IMR-90 (cell line): Measurements from ENCODE around the gene USP30. TPM values are rescaled to one million over a fixed set of nuclear protein-coding genes. Genes with fewer than 3 reads are reported as not detected.

Source experiments
- CEBPB ChIP-seq: IDR thresholded peaks from 2 replicates; pipeline ENCODE4 v1.6.1; 2012; ENCODE audit warnings: low read depth, low read length, improper control_type of control experiment
- POLR2A ChIP-seq: IDR thresholded peaks from 2 replicates; pipeline ENCODE4 v1.6.1; 2012; ENCODE audit warnings: mild to moderate bottlenecking, low read depth, low read length
- RCOR1 ChIP-seq: IDR thresholded peaks from 2 replicates; pipeline ENCODE4 v1.6.1; 2012; ENCODE audit warnings: mild to moderate bottlenecking, low read length, improper control_type of control experiment; ENCODE audit not compliant: insufficient replicate concordance
- polyA plus RNA-seq, 3 experiments: library from polyadenylated mRNA; depleted of rRNA; stranded (reverse); fragments of >200 nt; gene quantifications; 2 replicates each; pipeline ENCODE4 v1.2.3, GENCODE V29; 2012; ENCODE audit warnings: low replicate concordance in 1 of 3
- total RNA-seq: library from RNA; depleted of rRNA; stranded (reverse); fragments of >200 nt; gene quantifications from 2 replicates; pipeline ENCODE4 v1.2.3, GENCODE V29; 2012
- TF ChIP-seq, protein P1 (sequence below): conservative IDR thresholded peaks from 2 replicates; pipeline ENCODE4 v1.5.1; 2012; ENCODE audit warnings: mild to moderate bottlenecking, low read depth, low read length, improper control_type of control experiment

Gene USP30
- total and polyA plus RNA-seq, 2 of the 4 experiments (the other 2 are of a cell fraction): 10.4 to 11.2 TPM

DNA sequence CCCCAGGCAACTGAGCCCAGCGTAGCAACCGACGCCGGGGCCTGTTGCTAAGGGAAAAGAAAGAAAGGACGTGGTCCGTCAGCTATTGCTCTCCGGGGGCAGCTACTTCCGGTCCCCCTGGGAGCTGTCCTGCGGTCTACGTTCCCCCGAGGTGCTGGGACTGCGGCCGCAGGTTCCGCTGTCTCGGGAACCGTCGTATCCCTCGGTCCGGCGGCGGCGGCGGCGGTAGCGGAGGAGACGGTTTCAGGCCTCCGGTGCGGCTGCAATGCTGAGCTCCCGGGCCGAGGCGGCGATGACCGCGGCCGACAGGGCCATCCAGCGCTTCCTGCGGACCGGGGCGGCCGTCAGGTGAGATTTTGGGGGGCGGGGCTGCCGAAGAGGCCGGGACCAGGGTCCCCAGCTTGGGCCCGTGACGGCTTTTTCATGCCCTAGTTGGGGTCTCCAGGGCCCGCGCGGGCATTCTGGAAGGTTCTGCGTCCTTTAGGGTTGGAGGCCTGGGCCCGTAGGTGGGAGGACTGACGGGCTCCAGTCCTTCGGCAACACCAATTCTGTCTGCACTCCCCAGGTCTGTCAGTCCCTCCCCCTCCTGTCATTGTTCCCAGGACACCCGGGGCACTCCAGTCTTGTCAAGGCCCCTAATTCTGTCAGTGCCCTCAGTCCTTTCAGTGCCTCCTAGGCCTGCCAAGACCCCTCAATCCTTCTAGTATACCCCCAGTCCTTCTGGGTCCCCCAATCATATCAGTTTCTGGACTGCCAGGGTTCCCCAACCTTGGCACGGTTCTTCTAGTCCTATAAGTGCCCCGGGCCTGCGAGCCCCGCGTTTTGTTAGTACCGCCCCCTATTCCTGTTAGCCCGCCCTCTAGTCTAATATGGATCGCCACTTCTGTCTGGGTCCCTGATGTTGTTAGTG, at the start of gene USP30 (continued):
- TF ChIP-seq, protein P1, sequence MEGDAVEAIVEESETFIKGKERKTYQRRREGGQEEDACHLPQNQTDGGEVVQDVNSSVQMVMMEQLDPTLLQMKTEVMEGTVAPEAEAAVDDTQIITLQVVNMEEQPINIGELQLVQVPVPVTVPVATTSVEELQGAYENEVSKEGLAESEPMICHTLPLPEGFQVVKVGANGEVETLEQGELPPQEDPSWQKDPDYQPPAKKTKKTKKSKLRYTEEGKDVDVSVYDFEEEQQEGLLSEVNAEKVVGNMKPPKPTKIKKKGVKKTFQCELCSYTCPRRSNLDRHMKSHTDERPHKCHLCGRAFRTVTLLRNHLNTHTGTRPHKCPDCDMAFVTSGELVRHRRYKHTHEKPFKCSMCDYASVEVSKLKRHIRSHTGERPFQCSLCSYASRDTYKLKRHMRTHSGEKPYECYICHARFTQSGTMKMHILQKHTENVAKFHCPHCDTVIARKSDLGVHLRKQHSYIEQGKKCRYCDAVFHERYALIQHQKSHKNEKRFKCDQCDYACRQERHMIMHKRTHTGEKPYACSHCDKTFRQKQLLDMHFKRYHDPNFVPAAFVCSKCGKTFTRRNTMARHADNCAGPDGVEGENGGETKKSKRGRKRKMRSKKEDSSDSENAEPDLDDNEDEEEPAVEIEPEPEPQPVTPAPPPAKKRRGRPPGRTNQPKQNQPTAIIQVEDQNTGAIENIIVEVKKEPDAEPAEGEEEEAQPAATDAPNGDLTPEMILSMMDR: no peak
- TF ChIP-seq RCOR1 (no peak), CEBPB (no peak), POLR2A (no peak)
